Thyroid gland (tissue), 4 donors: ENCODE data around the gene LMBR1.

Experiments
- CTCF ChIP-seq, 6 experiments: fragments of 200-600 bp in 3 of 6; fragments of 450-650 bp in 3 of 6; sonication (generic) in 3 of 6; IDR thresholded peaks; one replicate each; pipeline ENCODE4 v1.5.1; 2016 to 2019; ENCODE audit warnings: antibody characterized with exemption in 6 of 6, mild to moderate bottlenecking in 2 of 6, inconsistent platforms in 1 of 6, moderate library complexity in 1 of 6
- POLR2A ChIP-seq, 2 donors: fragments of 450-650 bp; IDR thresholded peaks; one replicate each; pipeline ENCODE4 v1.6.1; 2017; ENCODE audit warnings: antibody characterized with exemption in 2 of 2, mild to moderate bottlenecking in 2 of 2, moderate library complexity in 1 of 2

- TF ChIP-seq POLR2A (IDR thresholded peaks at IDR 0.05) (no peak), CTCF (IDR thresholded peaks at IDR 0.05) (no peak)
Measured at GRCh38 chr7:156746891-156747290, 146.1 kb downstream of the LMBR1 start.
